ENCODE measurements around the gene MRPL43.

The MRPL43 gene

GRCh38 chr10:100965820-100966219, 21.5 kb downstream of the MRPL43 start:
- no peak overlapping the region for H3K27ac ChIP-seq (replicated peaks)

GRCh38 chr10:100963826-100964225, 23.5 kb downstream of the MRPL43 start:
- Histone ChIP-seq H3K27me3 (ENCODE audit: insufficient read depth, poor library complexity, severe bottlenecking) (no peaks in the 10 kb centered on the region), H3K4me3 (replicated peaks; ENCODE audit: insufficient read depth, low read length) (no peak overlapping the region), H3K27ac (replicated peaks) (no peak overlapping the region)
- TF ChIP-seq REST (IDR thresholded peaks at IDR 0.05; ENCODE audit: insufficient replicate concordance, low read depth): no peak
- no peak for TF ChIP-seq POLR2AphosphoS5 (IDR thresholded peaks at IDR 0.05; ENCODE audit: low read depth)
- TF ChIP-seq SPI1 (IDR thresholded peaks at IDR 0.05; ENCODE audit: borderline replicate concordance, low read depth): no peak
- no peak for TF ChIP-seq GABPA (IDR thresholded peaks at IDR 0.05; ENCODE audit: low read depth)
- no peak for TF ChIP-seq CTCF (IDR thresholded peaks at IDR 0.05; ENCODE audit: insufficient read depth, low read length)
- no peak for DNase-seq (ENCODE audit: low read depth in 1 of 2, low spot score in 1 of 2)

More at GRCh38 chr10:100965820-100966219, 21.5 kb downstream of the MRPL43 start:
- H3K4me3 ChIP-seq (replicated peaks; ENCODE audit: insufficient read depth, low read length): no peak overlapping the region
- TF ChIP-seq POLR2AphosphoS5 (IDR thresholded peaks at IDR 0.05; ENCODE audit: low read depth): no peak
- no peak for TF ChIP-seq SPI1 (IDR thresholded peaks at IDR 0.05; ENCODE audit: borderline replicate concordance, low read depth)
- TF ChIP-seq CTCF (IDR thresholded peaks at IDR 0.05; ENCODE audit: insufficient read depth, low read length): no peak
- no peak for TF ChIP-seq REST (IDR thresholded peaks at IDR 0.05; ENCODE audit: insufficient replicate concordance, low read depth)
- no peak for TF ChIP-seq GABPA (IDR thresholded peaks at IDR 0.05; ENCODE audit: low read depth)
- H3K27me3 ChIP-seq (ENCODE audit: insufficient read depth, poor library complexity, severe bottlenecking): no peaks in the 10 kb centered on the region
- no peak for DNase-seq (ENCODE audit: low read depth in 1 of 2, low spot score in 1 of 2)

- TF ChIP-seq CTCF (IDR thresholded peaks at IDR 0.05; ENCODE audit: insufficient read depth, low read length) (no peak), REST (IDR thresholded peaks at IDR 0.05; ENCODE audit: insufficient replicate concordance, low read depth) (no peak), GABPA (IDR thresholded peaks at IDR 0.05; ENCODE audit: low read depth) (no peak), POLR2AphosphoS5 (IDR thresholded peaks at IDR 0.05; ENCODE audit: low read depth) (no peak), SPI1 (IDR thresholded peaks at IDR 0.05; ENCODE audit: borderline replicate concordance, low read depth) (no peak)
- no peaks in the 10 kb centered on the region for H3K27me3 ChIP-seq (ENCODE audit: insufficient read depth, poor library complexity, severe bottlenecking)
- no peak overlapping the region for H3K27ac ChIP-seq (replicated peaks)
- H3K4me3 ChIP-seq (replicated peaks; ENCODE audit: insufficient read depth, low read length): no peak overlapping the region
- no peak for DNase-seq (ENCODE audit: low read depth in 1 of 2, low spot score in 1 of 2)
Observed at GRCh38 chr10:100962351-100963080, 24.8 kb downstream of the MRPL43 start.

All from HL-60 (cell line).